K562 (cell line): ENCODE data around the gene TRDMT1. TPM values are rescaled to one million over a fixed set of nuclear protein-coding genes. Genes with fewer than 3 reads are reported as not detected.

Experiments used
- ESRRB ChIP-seq: fragments of 250-450 bp; sonication (Bioruptor Pico); IDR thresholded peaks from 2 replicates; pipeline ENCODE4 v1.5.0; 2020; ENCODE audit warnings: mild to moderate bottlenecking, moderate library complexity, borderline replicate concordance
- HDAC2 ChIP-seq: fragments of 450-650 bp; IDR thresholded peaks from 2 replicates; pipeline ENCODE4 v1.6.1; 2016; ENCODE audit warnings: mild to moderate bottlenecking
- MEIS2 ChIP-seq: fragments of 450-650 bp; IDR thresholded peaks from 2 replicates; pipeline ENCODE4 v1.6.1; 2014; ENCODE audit warnings: mild to moderate bottlenecking; ENCODE audit not compliant: partially characterized antibody
- YY1 ChIP-seq, 3 experiments: IDR thresholded peaks; 2 replicates each; pipeline ENCODE4 v1.6.1; 2011; ENCODE audit warnings: low read length in 2 of 3, mild to moderate bottlenecking in 2 of 3, moderate library complexity in 2 of 3, borderline replicate concordance in 1 of 3, control low read depth in 1 of 3, low read depth in 1 of 3; ENCODE audit not compliant: insufficient read depth in 3 of 3, insufficient replicate concordance in 2 of 3, control insufficient read depth in 1 of 3, insufficient read length in 1 of 3; ENCODE audit errors: extremely low read depth in 1 of 3
- ZNF140 ChIP-seq: fragments of 250-450 bp; sonication (Bioruptor Pico); IDR thresholded peaks from 2 replicates; pipeline ENCODE4 v1.8.0; 2021; ENCODE audit warnings: moderate library complexity, mild to moderate bottlenecking, inconsistent platforms
- ZNF184 ChIP-seq: sonication (generic); formaldehyde crosslinking; IDR thresholded peaks from 2 replicates; pipeline ENCODE4 v1.5.0; 2020; ENCODE audit warnings: missing genetic modification reagents
- ZNF224 ChIP-seq: sonication (generic); formaldehyde crosslinking; IDR thresholded peaks from 2 replicates; pipeline ENCODE4 v1.8.0; 2022; ENCODE audit warnings: mild to moderate bottlenecking, missing genetic modification reagents
- ZNF232 ChIP-seq: sonication (generic); formaldehyde crosslinking; IDR thresholded peaks from 2 replicates; pipeline ENCODE4 v1.8.0; 2022; ENCODE audit warnings: mild to moderate bottlenecking, missing genetic modification reagents
- polyA plus RNA-seq, 8 experiments: library from polyadenylated mRNA; depleted of rRNA in 4 of 8; stranded (reverse) in 5 of 8; unstranded in 3 of 8; fragments of >200 nt; fragmentation: Nextera tagmentation in 2 of 8; fragmentation: Illumina TruSeq in 1 of 8; extraction: Ambion mirVana in 2 of 8; extraction: Trizol in 1 of 8; gene quantifications; 2 replicates each; pipeline versions ENCODE4 v1.2.1 to v1.2.3, GENCODE V29; 2011 to 2014; ENCODE audit warnings: inconsistent platforms in 1 of 8, missing spikeins in 1 of 8
- total RNA-seq, 7 experiments: library from RNA; depleted of rRNA in 6 of 7; stranded (reverse); fragments of >200 nt in 6 of 7; fragmentation: Illumina TruSeq in 2 of 7; extraction: Trizol in 2 of 7; gene quantifications; 2 replicates each; pipeline versions ENCODE4 v1.2.1 to v1.2.3, GENCODE V29; 2011 to 2021; ENCODE audit warnings: low replicate concordance in 1 of 7
- TF ChIP-seq, protein P1 (sequence below): fragments of 450-650 bp; IDR thresholded peaks from 2 replicates; pipeline ENCODE4 v1.6.1; 2014; ENCODE audit warnings: low read depth, mild to moderate bottlenecking, moderate library complexity, borderline replicate concordance
- TF ChIP-seq, protein P2 (sequence below): sonication (generic); formaldehyde crosslinking; IDR thresholded peaks from 2 replicates; pipeline ENCODE4 v1.8.0; 2022; ENCODE audit warnings: mild to moderate bottlenecking, missing genetic modification reagents, borderline replicate concordance
- TF ChIP-seq, protein P3 (sequence below), 2 experiments: fragments of 450-650 bp in 1 of 2; IDR thresholded peaks; 2 replicates each; pipeline ENCODE4 v1.6.1; 2011 to 2017; ENCODE audit warnings: low read depth in 2 of 2, antibody characterized with exemption in 1 of 2, borderline replicate concordance in 1 of 2, low read length in 1 of 2, mild to moderate bottlenecking in 1 of 2, mixed read lengths in 1 of 2; ENCODE audit not compliant: control insufficient read depth in 1 of 2
- TF ChIP-seq, protein P4 (sequence below), 2 experiments: IDR thresholded peaks in 1 of 2; conservative IDR thresholded peaks in 1 of 2; 2 replicates each; pipeline ENCODE4 v1.6.1; 2016; ENCODE audit warnings: low read depth in 2 of 2, mild to moderate bottlenecking in 1 of 2, missing compliant biosample characterization in 1 of 2, missing genetic modification characterization in 1 of 2, moderate library complexity in 1 of 2

The TRDMT1 gene
- total and polyA plus RNA-seq, 9 of the 15 experiments (the other 6 are each of a cell fraction or from before 2014, with no cell fraction given) = 5.4 to 12.6 (median 9.3) TPM

DNA sequence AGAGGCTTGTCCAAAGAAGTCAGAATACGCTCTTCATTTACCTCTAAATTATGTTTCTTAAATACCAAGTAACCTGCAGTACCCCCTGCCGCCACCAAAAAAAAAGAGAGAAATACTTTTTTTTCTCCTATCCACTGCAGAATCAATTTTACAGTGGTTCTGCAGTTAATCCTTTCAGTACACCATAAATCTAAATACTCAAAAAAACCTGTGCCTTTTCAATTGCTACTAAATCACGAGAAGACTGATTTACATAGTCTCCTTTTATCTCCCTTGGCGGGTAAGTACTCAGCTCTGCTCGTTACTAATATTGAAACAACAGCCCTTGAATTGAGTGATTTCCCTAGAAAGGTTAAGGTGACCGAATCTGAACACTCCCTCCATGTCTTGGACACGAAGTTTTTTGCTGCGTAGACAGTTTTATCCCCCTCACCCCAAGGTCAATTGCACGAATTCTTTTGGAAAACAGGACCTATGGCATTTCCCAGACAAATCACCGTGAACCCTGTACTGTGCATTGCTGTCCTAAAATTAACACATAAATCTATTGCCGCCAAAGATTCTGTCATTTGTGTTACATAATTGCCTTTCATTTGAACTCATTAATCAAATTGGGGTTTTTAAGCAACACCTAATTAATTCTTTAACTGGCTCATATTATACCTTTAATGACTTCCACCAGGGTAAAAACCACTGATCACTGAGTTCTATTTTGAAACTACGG is 26.1 kb upstream of the TRDMT1 start (continued):
- TF ChIP-seq MEIS2 = peak; percentile 59
- TF ChIP-seq, protein P1, sequence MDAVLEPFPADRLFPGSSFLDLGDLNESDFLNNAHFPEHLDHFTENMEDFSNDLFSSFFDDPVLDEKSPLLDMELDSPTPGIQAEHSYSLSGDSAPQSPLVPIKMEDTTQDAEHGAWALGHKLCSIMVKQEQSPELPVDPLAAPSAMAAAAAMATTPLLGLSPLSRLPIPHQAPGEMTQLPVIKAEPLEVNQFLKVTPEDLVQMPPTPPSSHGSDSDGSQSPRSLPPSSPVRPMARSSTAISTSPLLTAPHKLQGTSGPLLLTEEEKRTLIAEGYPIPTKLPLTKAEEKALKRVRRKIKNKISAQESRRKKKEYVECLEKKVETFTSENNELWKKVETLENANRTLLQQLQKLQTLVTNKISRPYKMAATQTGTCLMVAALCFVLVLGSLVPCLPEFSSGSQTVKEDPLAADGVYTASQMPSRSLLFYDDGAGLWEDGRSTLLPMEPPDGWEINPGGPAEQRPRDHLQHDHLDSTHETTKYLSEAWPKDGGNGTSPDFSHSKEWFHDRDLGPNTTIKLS = no peak
- no peak for TF ChIP-seq ZNF232 (CRISPR knock-in tag)
- no peak for TF ChIP-seq ZNF140 (CRISPR knock-in tag)
- TF ChIP-seq HDAC2 = no peak
- TF ChIP-seq, protein P2, sequence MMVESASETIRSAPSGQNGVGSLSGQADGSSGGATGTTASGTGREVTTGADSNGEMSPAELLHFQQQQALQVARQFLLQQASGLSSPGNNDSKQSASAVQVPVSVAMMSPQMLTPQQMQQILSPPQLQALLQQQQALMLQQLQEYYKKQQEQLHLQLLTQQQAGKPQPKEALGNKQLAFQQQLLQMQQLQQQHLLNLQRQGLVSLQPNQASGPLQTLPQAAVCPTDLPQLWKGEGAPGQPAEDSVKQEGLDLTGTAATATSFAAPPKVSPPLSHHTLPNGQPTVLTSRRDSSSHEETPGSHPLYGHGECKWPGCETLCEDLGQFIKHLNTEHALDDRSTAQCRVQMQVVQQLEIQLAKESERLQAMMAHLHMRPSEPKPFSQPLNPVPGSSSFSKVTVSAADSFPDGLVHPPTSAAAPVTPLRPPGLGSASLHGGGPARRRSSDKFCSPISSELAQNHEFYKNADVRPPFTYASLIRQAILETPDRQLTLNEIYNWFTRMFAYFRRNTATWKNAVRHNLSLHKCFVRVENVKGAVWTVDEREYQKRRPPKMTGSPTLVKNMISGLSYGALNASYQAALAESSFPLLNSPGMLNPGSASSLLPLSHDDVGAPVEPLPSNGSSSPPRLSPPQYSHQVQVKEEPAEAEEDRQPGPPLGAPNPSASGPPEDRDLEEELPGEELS (CRISPR knock-in tag) = no peak
- no peak for TF ChIP-seq ESRRB (CRISPR knock-in tag)
- TF ChIP-seq, protein P3, sequence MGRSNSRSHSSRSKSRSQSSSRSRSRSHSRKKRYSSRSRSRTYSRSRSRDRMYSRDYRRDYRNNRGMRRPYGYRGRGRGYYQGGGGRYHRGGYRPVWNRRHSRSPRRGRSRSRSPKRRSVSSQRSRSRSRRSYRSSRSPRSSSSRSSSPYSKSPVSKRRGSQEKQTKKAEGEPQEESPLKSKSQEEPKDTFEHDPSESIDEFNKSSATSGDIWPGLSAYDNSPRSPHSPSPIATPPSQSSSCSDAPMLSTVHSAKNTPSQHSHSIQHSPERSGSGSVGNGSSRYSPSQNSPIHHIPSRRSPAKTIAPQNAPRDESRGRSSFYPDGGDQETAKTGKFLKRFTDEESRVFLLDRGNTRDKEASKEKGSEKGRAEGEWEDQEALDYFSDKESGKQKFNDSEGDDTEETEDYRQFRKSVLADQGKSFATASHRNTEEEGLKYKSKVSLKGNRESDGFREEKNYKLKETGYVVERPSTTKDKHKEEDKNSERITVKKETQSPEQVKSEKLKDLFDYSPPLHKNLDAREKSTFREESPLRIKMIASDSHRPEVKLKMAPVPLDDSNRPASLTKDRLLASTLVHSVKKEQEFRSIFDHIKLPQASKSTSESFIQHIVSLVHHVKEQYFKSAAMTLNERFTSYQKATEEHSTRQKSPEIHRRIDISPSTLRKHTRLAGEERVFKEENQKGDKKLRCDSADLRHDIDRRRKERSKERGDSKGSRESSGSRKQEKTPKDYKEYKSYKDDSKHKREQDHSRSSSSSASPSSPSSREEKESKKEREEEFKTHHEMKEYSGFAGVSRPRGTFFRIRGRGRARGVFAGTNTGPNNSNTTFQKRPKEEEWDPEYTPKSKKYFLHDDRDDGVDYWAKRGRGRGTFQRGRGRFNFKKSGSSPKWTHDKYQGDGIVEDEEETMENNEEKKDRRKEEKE (IDR thresholded peaks at IDR 0.05; ENCODE audit: borderline replicate concordance in 1 of 2, control insufficient read depth in 1 of 2, low read depth in 2 of 2, low read length in 1 of 2) = no peak
- TF ChIP-seq, protein P4, sequence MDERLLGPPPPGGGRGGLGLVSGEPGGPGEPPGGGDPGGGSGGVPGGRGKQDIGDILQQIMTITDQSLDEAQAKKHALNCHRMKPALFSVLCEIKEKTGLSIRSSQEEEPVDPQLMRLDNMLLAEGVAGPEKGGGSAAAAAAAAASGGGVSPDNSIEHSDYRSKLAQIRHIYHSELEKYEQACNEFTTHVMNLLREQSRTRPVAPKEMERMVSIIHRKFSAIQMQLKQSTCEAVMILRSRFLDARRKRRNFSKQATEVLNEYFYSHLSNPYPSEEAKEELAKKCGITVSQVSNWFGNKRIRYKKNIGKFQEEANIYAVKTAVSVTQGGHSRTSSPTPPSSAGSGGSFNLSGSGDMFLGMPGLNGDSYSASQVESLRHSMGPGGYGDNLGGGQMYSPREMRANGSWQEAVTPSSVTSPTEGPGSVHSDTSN (CRISPR knock-in tag; IDR thresholded peaks at IDR 0.05; ENCODE audit: low read depth) = no peak
- TF ChIP-seq, protein P4 (tag; conservative IDR thresholded peaks at IDR 0.05; ENCODE audit: low read depth) = peak; percentile 88
- no peak for TF ChIP-seq YY1 (IDR thresholded peaks at IDR 0.05; ENCODE audit: borderline replicate concordance in 1 of 3, control insufficient read depth in 1 of 3, extremely low read depth in 1 of 3, insufficient read depth in 3 of 3, insufficient read length in 1 of 3, insufficient replicate concordance in 2 of 3, low read depth in 1 of 3, low read length in 2 of 3)
- no peak for TF ChIP-seq ZNF184 (CRISPR knock-in tag)
- no peak for TF ChIP-seq ZNF224
